HG03457 (cell line): ENCODE results near the gene UROC1.

Experiments
- ATAC-seq: cut with Tn5 transposase; IDR thresholded peaks from one replicate; pipeline ENCODE4 v1.9.1; 2021; ENCODE audit warnings: moderate number of reproducible peaks; ENCODE audit not compliant: unreplicated experiment

The UROC1 gene

DNA sequence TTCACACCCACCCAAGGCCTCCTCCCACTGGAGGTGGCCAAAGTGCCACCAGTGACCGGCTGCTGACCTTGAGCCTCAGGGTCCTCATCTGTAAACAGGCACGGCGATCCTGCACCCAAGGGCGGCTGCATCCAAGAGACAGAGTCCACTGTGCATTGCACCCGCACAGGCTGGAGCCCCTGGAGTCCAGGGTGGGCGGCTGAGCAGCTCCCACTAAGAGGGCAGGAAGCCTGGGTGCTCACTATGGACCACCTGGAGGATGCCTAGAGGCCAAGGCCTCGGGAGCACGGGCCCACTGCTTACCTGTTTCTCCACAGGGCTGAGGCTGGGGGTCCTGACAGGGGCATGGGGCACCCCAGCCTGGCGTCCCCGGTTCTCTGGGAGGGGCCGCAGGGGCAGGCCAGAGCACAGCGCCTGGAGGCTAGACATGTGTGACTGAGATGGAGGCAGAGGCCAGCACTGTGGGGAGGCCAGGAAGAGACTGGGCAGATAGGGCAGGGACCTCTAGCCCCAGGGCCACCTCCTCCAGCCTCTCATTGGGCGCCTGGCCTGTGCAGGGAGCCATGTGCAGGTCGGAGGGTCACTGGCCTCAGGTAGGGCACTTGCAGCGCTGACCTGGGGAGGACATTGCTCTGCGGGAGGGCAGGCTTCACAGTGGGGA, at the start of gene UROC1:
Gene UROC1, minus strand, starts transcription at position 483 of the 661 bp plus-strand sequence. Its CDS starts 54 bp downstream, at position 429.
- no peak for ATAC-seq

DNA sequence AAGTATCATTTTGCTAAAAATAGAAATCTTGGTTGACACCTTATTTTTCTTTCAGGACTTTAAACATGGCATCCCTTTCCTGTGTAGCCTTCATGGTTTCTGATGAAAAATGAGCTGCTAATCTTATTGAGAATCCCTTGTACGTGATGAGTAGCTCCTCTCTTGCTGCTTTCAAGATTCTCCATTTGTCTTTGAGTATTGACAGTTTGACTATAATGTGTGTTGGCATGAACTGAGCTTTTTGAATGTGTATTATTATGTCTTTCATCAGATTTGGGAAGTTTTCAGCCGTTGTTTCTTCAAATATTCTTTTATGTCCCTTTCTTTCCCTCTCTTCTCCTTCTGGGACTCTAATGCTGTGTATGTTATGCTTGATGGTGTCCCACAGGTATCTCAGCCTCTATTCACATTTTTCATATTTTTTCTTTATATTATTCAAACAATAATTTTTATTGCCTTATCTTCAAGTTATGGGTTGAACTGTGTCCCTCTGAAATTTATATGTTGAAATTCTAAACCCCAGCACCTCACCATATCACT, 45.2 kb upstream of the UROC1 start:
- ATAC-seq, result no peak

DNA sequence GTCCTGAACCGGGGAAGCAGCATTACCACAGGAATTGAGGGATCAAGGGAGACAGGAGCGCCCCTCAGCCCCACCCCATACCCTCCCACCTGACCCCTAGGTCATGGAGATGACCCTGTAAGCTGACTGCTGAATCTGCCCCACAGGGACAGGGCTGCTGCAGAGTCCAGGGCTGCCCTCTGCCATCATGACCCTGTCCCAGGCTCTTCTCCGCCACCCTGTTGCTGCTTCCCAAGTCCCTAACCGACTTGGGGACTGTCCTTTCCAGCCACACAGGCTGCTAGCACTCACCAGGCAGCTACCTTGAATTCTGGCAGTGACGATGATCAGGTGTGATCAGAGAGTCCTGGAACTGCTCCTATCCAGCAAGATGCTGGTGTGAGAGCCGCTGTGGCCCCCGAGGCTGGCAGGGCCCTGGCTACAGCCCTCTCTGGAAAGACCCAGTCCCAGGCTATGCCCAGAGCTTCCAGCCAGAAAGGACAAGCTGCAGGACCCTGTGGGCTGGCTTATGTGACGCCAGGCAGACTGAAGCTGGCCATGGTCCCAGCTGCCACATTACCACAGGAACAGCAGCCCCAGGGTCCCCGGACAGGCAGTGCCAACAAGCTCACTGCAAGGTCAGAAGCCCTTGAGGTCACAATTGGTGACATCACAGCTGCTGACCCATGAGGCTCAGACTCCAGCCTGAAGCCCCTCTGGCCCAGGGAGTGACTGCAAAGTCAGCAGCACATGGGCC, 40.9 kb upstream of the UROC1 start, which contains the start of gene C3orf22:
Gene C3orf22, minus strand, starts transcription at position 597 of the 736 bp plus-strand sequence. CDS start 5,542 bp downstream, outside the sequence.
- no peak for ATAC-seq

DNA sequence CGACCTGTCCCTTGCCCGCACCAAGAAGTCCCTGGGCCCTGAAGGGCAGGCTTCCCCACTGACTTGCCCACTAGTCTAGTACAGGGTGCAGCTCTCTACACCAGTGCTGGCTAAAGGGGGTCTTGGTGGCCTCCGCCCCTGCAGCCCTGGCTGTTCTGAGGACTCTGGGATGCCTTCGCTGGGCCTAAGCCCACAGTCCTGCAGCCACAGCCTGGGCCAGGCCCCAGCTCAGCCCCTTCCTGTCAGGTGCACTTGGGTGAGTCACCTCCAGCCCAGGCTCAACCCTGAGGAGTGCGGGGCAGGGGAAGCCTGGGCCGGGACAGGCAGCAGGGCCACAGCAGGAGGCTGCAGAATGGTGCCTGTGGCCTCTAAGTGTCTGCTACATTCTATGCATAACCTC, 40.2 kb upstream of the UROC1 start:
- ATAC-seq, result no peak

DNA sequence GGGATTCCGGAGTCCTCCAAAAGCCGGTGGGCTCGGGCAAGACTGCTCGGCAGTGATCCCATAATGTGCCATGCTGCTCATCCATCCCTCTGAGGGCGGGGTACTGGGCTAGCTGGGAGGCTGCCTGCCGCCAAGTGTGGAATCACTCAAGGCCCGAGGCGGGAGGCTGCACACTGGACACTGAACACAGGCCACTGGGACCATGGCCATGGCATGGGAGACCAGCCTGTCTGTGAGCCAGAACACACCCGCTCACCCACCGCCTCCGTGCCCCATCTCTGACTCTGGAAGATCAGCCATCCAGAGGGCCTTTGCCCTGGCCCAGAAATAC, 39.8 kb upstream of the UROC1 start:
- ATAC-seq, result no peak

DNA sequence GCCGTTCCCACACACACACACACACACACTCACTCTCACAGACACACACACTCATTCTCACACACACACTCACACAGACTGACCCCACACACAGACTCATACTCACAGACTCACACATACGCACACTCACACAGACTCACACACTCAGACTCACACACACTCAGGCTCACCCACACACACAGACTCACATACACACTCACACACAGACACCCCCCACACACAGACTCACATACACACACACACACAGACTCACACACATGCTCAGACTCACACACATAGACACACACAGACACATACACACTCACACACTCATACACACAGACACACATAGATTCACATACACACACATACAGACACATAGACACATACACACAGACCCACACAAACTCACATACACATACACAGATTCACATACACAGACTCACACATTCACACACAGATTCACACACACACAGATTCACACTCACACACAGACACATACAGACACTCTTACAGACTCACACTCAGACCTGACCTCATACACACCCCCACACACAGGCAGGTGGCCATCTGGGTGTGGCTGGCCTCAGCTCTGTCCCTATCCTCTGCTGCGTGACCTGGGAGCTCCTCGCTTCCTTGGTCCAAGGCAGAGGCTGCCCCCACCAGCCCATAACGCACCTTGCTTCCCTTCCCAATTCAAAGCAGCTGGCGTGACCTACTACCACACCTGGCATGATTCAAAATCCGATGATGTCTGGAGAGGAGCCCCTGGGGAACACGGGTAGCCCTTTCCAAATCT, 39.3 kb upstream of the UROC1 start:
- no peak for ATAC-seq

DNA sequence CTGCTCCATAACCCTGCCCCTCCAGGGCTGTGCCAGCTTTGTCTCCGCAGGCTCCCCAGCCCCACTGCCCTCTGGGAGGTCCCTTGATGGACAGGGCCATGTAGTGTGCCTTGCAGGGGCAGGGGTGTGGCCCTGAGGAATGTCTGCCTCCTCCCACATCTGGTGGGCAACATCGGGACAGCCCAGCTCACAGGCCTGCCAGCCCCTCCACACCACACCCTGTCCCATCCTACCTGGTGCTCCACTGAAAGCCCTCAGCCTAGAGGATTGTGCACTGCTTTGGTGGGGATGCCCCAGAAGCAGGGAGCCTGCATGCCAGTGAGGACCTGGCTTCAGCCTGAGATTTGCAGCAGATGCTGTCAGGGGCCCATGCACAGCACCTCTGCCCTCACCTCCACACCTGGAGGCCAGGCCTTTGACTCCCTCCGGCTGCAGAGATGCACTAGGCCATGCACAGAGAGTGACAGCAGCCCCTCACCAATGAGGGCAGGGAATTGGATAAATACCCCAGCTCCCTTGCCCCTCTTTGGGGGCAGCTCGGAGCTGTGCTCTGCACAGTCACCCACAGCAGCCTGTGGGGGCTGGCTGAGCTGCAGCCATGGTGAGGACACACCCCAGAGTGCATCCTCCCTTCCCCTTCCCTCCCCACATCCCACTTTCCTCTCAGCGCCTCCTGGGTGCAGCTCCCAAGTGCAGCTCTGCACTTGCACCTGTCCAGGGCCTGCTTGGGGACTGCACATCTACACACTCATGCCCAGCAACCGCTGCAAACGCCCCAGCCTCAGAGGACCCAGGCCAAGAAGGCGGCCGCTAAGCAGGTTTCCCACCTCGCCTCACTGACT, 38.4 kb upstream of the UROC1 start:
- no peak for ATAC-seq

DNA sequence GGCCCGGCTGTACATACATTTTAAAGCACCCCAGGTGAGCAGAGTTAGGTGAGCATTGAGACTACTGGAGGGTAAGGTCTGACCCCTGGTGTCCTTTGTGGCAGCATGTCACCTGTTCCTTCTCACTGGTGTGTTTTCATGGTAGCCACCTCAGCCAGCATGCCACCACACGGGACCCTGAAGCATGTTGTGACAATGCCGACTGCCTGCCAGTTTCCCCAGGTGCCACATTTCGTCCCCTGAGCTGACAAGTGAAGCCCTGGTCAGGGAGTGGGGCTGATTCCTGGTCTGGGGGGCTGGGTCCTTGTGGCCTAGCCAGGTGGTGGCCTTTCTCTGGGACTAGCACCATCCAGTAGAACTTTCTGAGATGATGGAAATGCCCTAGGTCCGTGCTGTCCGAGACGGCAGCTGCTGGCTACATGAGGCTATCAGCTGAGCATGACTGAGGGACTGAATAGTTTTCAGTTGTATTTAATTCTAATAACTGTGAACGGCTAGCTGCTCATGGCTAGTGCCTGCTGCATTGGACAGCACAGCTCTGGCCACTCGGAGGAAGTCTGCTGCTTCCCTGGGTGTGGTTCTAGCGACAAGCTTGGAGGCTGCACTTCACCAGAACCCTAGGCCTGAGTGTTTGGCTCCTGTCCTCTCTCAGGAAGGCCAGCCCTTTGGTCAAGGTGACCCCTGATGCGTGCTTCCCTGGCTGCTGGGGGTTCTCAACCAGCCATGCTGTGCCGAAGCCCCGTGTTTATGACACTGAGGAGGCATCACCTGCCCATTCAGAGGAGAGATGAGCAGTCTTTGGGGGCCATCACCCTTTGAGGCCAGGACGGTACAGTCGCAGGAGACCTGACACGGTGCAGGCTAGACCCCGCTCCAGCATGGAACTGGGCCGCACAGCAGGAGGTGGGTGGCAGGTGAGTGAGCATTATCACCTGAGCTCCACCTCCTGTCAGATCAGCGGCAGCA, 37.3 kb upstream of the UROC1 start:
- ATAC-seq, result no peak

DNA sequence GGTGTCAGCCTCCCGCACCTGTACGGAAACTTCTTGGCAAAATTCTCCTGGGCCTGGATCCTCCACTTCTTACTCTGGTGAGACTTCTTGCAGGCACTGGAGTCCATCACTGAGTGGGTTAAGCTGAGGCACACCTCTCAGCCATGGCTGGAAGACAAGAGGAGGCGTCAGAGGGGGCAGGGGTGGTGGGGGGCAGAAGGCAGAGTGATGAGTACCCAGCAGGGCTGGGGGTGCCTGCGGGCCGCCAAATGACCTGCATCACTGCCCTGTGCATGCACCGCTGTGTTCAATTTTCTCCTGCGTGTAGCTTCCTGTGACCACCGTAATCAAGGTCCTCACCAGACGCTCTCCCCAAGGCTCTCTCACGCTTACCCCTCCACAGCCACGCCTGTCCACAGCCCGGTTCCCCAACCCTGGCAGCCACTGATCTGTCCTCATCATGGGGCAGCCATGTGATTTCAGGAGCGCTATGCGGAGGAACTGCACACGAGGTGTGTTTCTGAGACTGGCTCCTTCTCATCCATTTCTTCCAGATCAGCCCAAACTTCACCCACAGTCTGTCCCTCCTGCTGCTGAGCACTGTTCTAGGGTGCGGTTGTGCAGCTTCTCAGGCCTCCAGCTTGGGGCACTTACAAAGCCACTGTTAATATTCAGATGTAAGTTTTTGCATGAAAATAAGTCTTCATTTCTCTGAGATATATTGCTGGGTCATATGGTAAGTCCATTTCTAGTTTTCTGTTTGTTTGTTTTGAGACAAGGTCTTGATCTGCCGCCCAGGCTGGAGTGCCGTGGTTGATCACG, 35.9 kb upstream of the UROC1 start:
- ATAC-seq, result no peak

DNA sequence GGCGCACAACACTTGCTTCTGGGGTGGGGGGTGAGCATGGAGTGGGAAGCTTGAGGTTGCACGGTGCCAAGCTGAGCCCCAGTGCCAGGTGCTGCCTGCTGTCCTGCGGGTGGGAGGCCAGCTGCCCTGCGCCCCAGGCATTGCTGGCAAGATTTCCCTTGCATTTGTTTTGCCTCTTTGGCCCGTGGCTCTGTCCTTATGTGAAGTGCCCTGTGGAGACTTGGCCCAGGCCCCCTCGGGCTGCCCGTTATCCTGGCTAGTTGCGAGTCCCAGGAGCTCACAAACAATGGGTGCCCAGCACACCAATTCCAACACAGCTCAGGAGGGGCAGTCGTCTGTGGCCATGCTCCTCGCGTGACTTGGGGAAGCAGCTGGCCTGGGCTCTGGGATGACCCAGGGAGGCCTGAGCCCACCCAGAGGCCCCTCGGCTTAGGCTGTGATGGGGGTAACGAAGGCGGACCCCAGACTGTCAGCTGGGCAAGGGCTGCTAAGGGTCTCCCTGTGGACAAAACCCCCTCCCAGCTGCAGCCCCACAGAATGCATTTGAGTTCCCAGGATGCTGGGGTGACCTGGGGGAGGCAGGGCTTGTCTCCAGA, 35.2 kb upstream of the UROC1 start:
- no peak for ATAC-seq

DNA sequence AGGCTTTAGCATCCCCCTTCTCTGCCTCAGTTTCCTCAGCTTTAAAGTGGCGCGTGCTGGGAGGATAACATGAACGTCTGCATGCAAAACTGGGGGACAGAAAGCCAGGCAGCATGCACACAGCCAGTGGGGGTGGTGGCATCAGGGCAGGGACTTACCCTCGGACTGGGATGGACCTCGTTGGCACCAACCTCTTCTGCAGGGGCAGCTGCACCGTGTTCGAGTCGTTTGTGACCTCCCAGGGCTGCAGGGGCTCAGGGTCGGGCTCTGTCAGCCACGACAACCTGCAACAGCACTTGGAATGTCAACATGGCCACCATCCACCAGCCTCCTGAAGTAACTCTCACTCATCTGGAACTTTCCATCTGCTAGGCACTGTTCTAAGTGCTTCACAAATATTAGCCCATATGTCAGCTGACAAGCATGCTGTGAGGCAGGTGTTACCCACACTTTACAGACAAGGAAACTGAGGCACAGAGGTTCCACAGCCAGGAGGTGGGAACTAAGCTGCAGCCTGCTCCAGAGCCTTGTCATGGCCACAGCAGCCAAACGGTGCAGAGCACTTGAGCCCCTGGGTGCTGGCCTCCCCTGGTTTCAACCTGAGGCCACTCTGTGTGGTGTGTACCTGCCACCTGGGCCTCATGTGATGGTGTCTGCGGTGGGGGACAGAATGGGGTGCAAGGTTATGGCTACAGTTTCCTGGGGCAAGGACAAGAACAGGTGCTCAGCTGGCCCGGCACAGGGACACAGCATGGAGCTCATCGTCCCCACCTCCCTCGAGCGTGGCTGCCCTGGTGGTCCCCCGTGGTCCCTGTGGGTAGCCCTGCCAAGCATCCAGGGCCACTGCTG, 34.5 kb upstream of the UROC1 start:
- ATAC-seq, result no peak

DNA sequence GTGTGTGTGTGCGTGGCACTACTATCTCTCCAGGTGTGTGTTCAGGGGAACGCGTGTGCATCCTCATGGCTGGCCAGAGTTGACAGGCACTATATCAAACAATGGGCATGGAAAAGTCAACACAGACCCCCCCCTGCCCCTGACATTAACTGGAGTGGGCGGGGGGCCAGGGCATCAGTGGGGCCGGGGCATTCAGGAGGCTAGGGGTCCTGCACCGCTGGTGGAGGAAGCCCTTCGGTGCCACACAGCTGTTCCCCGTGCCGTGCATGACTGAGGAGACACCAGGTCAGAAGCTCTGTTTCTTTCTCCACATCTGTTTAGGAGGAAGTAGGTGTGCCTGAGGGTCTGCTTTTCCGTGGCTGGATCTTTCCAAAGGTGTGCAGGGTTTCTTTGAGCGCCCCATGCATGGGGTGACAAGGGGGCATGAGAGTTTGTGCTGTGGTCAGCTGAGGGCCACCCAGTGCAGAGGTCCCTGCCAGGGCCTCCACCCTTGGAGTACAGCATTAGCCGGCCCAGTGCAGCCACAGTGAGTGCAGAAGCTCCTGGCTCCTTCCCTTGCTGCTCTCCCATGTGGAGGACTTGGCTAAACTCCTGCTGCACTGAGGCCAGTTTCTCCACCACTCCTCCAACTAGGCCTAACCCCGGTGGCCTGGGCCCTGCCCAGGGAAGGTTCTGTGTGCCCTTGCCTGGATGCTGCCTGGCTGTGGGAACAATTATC, 33.7 kb upstream of the UROC1 start:
- no peak for ATAC-seq

DNA sequence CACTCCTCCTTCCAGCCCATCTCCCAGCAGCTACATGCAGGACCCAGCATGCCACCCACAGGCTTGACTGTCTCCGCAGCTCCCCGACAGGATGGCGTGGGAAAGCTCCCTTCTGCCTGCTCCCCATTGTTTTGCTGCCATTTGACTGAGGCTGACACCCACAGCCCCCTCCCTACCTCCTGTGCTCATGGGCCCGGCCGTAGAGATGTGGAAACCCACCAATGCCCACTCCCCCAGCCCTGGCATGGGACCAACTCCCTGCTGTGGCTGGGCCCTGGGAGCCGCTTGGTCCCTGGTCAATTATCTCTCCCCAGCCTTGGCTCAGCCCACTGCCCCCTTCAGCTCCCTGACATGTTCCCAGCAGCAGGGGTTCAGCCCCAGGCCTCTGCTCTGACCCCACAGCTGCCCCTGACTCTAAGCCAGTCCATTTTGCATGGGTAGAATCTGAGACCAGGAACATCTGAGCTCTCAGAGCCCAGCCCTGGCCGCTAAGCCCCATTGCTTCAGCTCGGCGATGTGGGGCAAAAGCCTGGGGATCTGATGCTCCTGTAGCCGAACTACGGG, 33.0 kb upstream of the UROC1 start:
- ATAC-seq, result no peak

DNA sequence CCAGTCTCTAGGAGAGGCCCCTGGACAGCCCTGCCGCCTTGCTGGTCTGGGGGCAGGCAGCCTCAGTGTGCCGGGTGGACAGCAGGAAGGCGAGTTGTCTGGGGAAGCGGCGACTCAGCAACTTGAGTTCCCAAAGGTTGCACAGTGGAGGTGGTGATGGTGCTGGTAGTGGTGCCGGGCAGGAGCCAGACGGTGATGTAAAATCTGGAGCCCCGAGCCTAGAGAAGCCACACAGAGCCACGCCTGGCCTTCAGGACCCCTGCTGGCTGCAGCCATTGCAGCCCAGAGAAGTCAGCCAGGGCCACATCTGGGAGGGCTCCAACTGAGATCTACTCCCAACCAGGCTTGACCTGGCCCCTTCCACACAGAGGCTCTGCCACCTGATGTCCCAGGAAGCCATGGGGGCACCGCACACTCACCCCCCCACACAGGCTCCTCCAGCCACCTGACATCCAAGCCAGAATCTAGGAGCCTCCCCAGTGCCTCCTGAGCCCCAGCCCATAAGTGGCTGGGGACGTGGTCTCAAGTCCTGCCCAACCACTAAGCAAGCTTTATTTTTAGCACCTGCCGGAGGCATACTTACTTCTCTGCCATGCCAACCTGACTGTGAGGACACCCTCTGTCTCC, 32.4 kb upstream of the UROC1 start:
- no peak for ATAC-seq

DNA sequence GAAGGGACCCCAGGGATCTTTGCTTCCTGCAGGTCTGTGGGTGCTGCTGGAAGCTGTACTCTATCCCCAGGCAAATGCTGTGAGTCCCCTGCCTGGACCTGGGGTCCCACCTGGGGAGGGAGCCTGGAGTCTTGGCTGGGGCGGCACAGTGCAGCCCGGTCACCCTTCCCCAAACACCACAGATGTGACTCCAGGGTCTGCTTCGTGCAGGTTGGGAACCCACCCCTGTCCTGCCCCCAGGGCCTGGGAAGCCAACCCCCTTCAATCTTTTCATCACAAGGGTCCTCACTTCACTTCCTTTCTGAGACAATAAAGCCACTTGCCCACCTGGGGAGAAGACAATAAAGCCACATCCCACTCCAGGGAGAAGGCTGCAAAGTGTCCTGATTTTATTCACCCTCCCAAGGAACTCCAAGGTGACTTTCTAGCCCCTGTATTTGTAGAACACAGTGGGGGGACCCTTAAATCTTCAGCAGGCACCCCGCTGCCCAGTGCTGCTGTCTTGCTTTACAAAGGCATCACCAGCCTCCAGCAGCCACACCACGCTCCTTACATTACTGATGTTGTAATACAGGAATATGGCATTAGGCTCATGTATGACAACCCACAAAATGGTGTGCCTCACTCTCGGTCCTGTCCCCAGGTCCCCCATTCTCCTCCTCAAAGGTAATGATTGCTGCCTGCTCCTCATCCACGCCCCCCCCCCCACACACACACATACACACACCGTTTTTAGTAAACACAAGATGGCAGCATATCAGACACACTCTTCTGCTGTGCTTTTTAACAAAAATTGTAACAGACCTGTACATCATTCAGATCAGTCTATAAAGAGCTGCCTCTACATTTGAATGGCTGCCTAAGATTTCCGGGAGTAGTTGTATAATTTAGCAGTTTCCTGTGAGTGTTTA, 31.2 kb upstream of the UROC1 start:
- ATAC-seq, result no peak
